GM23338 (cell line): ENCODE results near the gene FAM13A. TPM values are rescaled to one million over a fixed set of nuclear protein-coding genes. Genes with fewer than 3 reads are reported as not detected.

Experiments used
- ATAC-seq: fragments of 200-7000 bp; cut with Tn5 transposase; 3 replicates; pipeline ENCODE4 v1.9.1; 2020
- DNase-seq: peaks from one replicate; pipeline ENCODE4 v3.0.0-alpha.2; 2015; ENCODE audit warnings: low spot score
- H2AFZ ChIP-seq: fragments of 200-600 bp; sonication (generic); 2 replicates; pipeline ENCODE4 v1.8.0; 2016; ENCODE audit warnings: antibody characterized with exemption, mild to moderate bottlenecking, moderate library complexity
- H3F3A ChIP-seq: fragments of 200-600 bp; sonication (generic); replicated peaks from 2 replicates; pipeline ENCODE4 v1.8.0; 2017; ENCODE audit warnings: antibody characterized with exemption, mixed run types, low read depth
- H3K27ac ChIP-seq: fragments of 200-600 bp; sonication (generic); 2 replicates; pipeline ENCODE4 v1.6.1; 2016; ENCODE audit warnings: low read depth
- H3K27me3 ChIP-seq: fragments of 200-600 bp; sonication (generic); 2 replicates; pipeline ENCODE4 v1.8.0; 2016; ENCODE audit warnings: mild to moderate bottlenecking, mixed run types, moderate library complexity; ENCODE audit not compliant: insufficient read depth
- H3K36me3 ChIP-seq: fragments of 200-600 bp; sonication (generic); 2 replicates; pipeline ENCODE4 v1.8.0; 2016; ENCODE audit warnings: mild to moderate bottlenecking; ENCODE audit not compliant: insufficient read depth
- H3K4me1 ChIP-seq: fragments of 200-600 bp; sonication (generic); 2 replicates; pipeline ENCODE4 v1.8.0; 2016; ENCODE audit warnings: mild to moderate bottlenecking, moderate library complexity; ENCODE audit not compliant: insufficient read depth
- H3K4me2 ChIP-seq: fragments of 200-600 bp; sonication (generic); 2 replicates; pipeline ENCODE4 v1.7.1; 2017; ENCODE audit warnings: mixed run types
- H3K4me3 ChIP-seq: fragments of 200-600 bp; sonication (generic); 2 replicates; pipeline ENCODE4 v1.6.1; 2016; ENCODE audit warnings: mixed run types
- H3K79me2 ChIP-seq: fragments of 200-600 bp; sonication (generic); replicated peaks from 2 replicates; pipeline ENCODE4 v1.8.0; 2017; ENCODE audit warnings: mild to moderate bottlenecking; ENCODE audit not compliant: insufficient read depth
- H3K9me2 ChIP-seq: fragments of 200-600 bp; sonication (generic); 2 replicates; pipeline ENCODE4 v1.8.0; 2017; ENCODE audit not compliant: insufficient read depth
- H4K20me1 ChIP-seq: fragments of 200-600 bp; sonication (generic); replicated peaks from 2 replicates; pipeline ENCODE4 v1.8.0; 2017; ENCODE audit warnings: mild to moderate bottlenecking; ENCODE audit not compliant: insufficient read depth
- H3K27ac Mint-ChIP-seq: 2 replicates; pipeline ENCODE4 v1.8.0; 2020; ENCODE audit warnings: inconsistent platforms, mild to moderate bottlenecking, moderate library complexity, mixed read lengths
- H3K27me3 Mint-ChIP-seq: 3 replicates; pipeline ENCODE4 v1.8.0; 2022; ENCODE audit warnings: low read depth, mild to moderate bottlenecking, moderate library complexity, mixed read lengths, inconsistent platforms; ENCODE audit not compliant: insufficient read depth, poor library complexity
- H3K36me3 Mint-ChIP-seq: 3 replicates; pipeline ENCODE4 v1.8.0; 2021; ENCODE audit warnings: low read depth, mild to moderate bottlenecking, inconsistent platforms, moderate library complexity, mixed read lengths
- H3K4me1 Mint-ChIP-seq: 3 replicates; pipeline ENCODE4 v1.8.0; 2020; ENCODE audit warnings: mild to moderate bottlenecking, inconsistent platforms, mixed read lengths
- H3K4me3 Mint-ChIP-seq: 3 replicates; pipeline ENCODE4 v1.8.0; 2021; ENCODE audit warnings: moderate library complexity, mild to moderate bottlenecking, inconsistent platforms, mixed read lengths
- H3K9me3 Mint-ChIP-seq: 3 replicates; pipeline ENCODE4 v1.8.0; 2020; ENCODE audit warnings: moderate library complexity, mild to moderate bottlenecking, inconsistent platforms, mixed read lengths
- CREB1 ChIP-seq: fragments of 250-450 bp; sonication (Bioruptor Pico); IDR thresholded peaks from 2 replicates; pipeline ENCODE4 v1.5.0; 2020; ENCODE audit warnings: low read depth, mild to moderate bottlenecking, moderate library complexity
- EZH2 ChIP-seq: fragments of 200-600 bp; sonication (generic); IDR thresholded peaks from one replicate; pipeline ENCODE4 v1.8.0; 2017; ENCODE audit warnings: antibody characterized with exemption, mild to moderate bottlenecking, low read depth; ENCODE audit not compliant: unreplicated experiment
- EZH2phosphoT487 ChIP-seq: fragments of 200-600 bp; sonication (generic); IDR thresholded peaks from one replicate; pipeline ENCODE4 v1.8.1; 2018; ENCODE audit warnings: antibody characterized with exemption; ENCODE audit not compliant: unreplicated experiment
- JUNB ChIP-seq: IDR thresholded peaks from one replicate; pipeline ENCODE4 v1.6.1; 2016; ENCODE audit warnings: antibody characterized with exemption; ENCODE audit not compliant: unreplicated experiment
- NANOG ChIP-seq: IDR thresholded peaks from 2 replicates; pipeline ENCODE4 v1.6.1; 2016; ENCODE audit warnings: antibody characterized with exemption, borderline replicate concordance
- POLR2AphosphoS5 ChIP-seq: IDR thresholded peaks from 2 replicates; pipeline ENCODE4 v1.6.1; 2016; ENCODE audit warnings: antibody characterized with exemption, low read depth
- STAT1 ChIP-seq: IDR thresholded peaks from one replicate; pipeline ENCODE4 v1.6.1; 2016; ENCODE audit warnings: antibody characterized with exemption; ENCODE audit not compliant: unreplicated experiment
- ZNF114 ChIP-seq: fragments of 250-450 bp; sonication (Bioruptor Pico); IDR thresholded peaks from 2 replicates; pipeline ENCODE4 v1.5.0; 2020; ENCODE audit warnings: mild to moderate bottlenecking, moderate library complexity
- ZNF331 ChIP-seq: fragments of 250-450 bp; sonication (Bioruptor Pico); IDR thresholded peaks from 2 replicates; pipeline ENCODE4 v1.5.0; 2020; ENCODE audit warnings: low read depth, mild to moderate bottlenecking, moderate library complexity
- polyA plus RNA-seq: library from polyadenylated mRNA; unstranded; fragments of >200 nt; fragmentation: Nextera tagmentation; extraction: Ambion mirVana; gene quantifications from 2 replicates; pipeline ENCODE4 v1.2.1, GENCODE V29; 2016
- total RNA-seq: library from RNA; depleted of rRNA; stranded (reverse); fragments of >200 nt; shearing (Covaris generic); gene quantifications from 2 replicates; pipeline ENCODE4 v1.2.3, GENCODE V29; 2014
- TF ChIP-seq, protein P1 (sequence below): fragments of 250-450 bp; sonication (Bioruptor Pico); IDR thresholded peaks from 2 replicates; pipeline ENCODE4 v1.5.0; 2020; ENCODE audit warnings: mild to moderate bottlenecking, moderate library complexity
- TF ChIP-seq, protein P2 (sequence below), 2 experiments: fragments of 200-600 bp in 1 of 2; sonication (generic) in 1 of 2; conservative IDR thresholded peaks; 2 replicates each; pipeline versions ENCODE4 v1.5.1 to v1.6.1; 2016 to 2017; ENCODE audit warnings: antibody characterized with exemption in 2 of 2, low read depth in 2 of 2, mild to moderate bottlenecking in 2 of 2, moderate library complexity in 1 of 2

The FAM13A gene
- total and polyA plus RNA-seq, 2 experiments from 2014 or later: 13.9 to 28.4 TPM

- Histone ChIP-seq H3K36me3 (no peaks in the 10 kb centered on the region), H3K27ac (no peak overlapping the region), H3K4me3 (no peak overlapping the region), H3K4me2 (no peak overlapping the region), H3K4me1 (peaks cover 30% of the 10 kb centered on the region), H3F3A (no peaks in the 10 kb centered on the region), H3K27me3 (no peaks in the 10 kb centered on the region), H4K20me1 (no peaks in the 10 kb centered on the region), H2AFZ (no peak overlapping the region), H3K9me2 (no peaks in the 10 kb centered on the region; the same call in 1 of the 2 replicates), H3K79me2 (no peaks in the 10 kb centered on the region)
- Mint-ChIP-seq H3K4me3 (no peak overlapping the region), H3K27me3 (peaks cover 6% of the 10 kb centered on the region), H3K9me3 (no peaks in the 10 kb centered on the region; the same call in 2 of the 3 replicates), H3K36me3 (peaks cover 4% of the 10 kb centered on the region; the same call in 1 of the 3 replicates), H3K4me1 (peaks cover 35% of the 10 kb centered on the region), H3K27ac (no peak overlapping the region)
- ATAC-seq: no peak
- TF ChIP-seq CREB1 (no peak), EZH2 (no peak), STAT1 (no peak), ZNF114 (CRISPR knock-in tag) (no peak), NANOG (no peak), JUNB (no peak), POLR2AphosphoS5 (no peak), EZH2phosphoT487 (no peak), ZNF331 (CRISPR knock-in tag) (no peak)
- TF ChIP-seq, protein P1, sequence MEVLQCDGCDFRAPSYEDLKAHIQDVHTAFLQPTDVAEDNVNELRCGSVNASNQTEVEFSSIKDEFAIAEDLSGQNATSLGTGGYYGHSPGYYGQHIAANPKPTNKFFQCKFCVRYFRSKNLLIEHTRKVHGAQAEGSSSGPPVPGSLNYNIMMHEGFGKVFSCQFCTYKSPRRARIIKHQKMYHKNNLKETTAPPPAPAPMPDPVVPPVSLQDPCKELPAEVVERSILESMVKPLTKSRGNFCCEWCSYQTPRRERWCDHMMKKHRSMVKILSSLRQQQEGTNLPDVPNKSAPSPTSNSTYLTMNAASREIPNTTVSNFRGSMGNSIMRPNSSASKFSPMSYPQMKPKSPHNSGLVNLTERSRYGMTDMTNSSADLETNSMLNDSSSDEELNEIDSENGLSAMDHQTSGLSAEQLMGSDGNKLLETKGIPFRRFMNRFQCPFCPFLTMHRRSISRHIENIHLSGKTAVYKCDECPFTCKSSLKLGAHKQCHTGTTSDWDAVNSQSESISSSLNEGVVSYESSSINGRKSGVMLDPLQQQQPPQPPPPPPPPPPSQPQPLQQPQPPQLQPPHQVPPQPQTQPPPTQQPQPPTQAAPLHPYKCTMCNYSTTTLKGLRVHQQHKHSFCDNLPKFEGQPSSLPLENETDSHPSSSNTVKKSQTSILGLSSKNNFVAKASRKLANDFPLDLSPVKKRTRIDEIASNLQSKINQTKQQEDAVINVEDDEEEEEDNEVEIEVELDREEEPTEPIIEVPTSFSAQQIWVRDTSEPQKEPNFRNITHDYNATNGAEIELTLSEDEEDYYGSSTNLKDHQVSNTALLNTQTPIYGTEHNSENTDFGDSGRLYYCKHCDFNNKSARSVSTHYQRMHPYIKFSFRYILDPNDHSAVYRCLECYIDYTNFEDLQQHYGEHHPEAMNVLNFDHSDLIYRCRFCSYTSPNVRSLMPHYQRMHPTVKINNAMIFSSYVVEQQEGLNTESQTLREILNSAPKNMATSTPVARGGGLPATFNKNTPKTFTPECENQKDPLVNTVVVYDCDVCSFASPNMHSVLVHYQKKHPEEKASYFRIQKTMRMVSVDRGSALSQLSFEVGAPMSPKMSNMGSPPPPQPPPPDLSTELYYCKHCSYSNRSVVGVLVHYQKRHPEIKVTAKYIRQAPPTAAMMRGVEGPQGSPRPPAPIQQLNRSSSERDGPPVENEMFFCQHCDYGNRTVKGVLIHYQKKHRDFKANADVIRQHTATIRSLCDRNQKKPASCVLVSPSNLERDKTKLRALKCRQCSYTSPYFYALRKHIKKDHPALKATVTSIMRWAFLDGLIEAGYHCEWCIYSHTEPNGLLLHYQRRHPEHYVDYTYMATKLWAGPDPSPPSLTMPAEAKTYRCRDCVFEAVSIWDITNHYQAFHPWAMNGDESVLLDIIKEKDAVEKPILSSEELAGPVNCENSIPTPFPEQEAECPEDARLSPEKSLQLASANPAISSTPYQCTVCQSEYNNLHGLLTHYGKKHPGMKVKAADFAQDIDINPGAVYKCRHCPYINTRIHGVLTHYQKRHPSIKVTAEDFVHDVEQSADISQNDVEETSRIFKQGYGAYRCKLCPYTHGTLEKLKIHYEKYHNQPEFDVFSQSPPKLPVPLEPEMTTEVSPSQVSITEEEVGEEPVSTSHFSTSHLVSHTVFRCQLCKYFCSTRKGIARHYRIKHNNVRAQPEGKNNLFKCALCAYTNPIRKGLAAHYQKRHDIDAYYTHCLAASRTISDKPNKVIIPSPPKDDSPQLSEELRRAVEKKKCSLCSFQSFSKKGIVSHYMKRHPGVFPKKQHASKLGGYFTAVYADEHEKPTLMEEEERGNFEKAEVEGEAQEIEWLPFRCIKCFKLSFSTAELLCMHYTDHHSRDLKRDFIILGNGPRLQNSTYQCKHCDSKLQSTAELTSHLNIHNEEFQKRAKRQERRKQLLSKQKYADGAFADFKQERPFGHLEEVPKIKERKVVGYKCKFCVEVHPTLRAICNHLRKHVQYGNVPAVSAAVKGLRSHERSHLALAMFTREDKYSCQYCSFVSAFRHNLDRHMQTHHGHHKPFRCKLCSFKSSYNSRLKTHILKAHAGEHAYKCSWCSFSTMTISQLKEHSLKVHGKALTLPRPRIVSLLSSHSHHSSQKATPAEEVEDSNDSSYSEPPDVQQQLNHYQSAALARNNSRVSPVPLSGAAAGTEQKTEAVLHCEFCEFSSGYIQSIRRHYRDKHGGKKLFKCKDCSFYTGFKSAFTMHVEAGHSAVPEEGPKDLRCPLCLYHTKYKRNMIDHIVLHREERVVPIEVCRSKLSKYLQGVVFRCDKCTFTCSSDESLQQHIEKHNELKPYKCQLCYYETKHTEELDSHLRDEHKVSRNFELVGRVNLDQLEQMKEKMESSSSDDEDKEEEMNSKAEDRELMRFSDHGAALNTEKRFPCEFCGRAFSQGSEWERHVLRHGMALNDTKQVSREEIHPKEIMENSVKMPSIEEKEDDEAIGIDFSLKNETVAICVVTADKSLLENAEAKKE (CRISPR knock-in tag): no peak
- TF ChIP-seq, protein P2, sequence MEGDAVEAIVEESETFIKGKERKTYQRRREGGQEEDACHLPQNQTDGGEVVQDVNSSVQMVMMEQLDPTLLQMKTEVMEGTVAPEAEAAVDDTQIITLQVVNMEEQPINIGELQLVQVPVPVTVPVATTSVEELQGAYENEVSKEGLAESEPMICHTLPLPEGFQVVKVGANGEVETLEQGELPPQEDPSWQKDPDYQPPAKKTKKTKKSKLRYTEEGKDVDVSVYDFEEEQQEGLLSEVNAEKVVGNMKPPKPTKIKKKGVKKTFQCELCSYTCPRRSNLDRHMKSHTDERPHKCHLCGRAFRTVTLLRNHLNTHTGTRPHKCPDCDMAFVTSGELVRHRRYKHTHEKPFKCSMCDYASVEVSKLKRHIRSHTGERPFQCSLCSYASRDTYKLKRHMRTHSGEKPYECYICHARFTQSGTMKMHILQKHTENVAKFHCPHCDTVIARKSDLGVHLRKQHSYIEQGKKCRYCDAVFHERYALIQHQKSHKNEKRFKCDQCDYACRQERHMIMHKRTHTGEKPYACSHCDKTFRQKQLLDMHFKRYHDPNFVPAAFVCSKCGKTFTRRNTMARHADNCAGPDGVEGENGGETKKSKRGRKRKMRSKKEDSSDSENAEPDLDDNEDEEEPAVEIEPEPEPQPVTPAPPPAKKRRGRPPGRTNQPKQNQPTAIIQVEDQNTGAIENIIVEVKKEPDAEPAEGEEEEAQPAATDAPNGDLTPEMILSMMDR (conservative IDR thresholded peaks at IDR 0.05; ENCODE audit: low read depth in 2 of 2): no peak
- no peak for DNase-seq
Measured at GRCh38 chr4:88736264-88736663, 320.7 kb downstream of the FAM13A start.
